GM12864 (cell line): Measurements from ENCODE around the gene ATP23.

Source experiments
- DNase-seq: peaks from one replicate; pipeline ENCODE4 v3.0.0-alpha.2; 2011; ENCODE audit warnings: low read depth
- H3K4me3 ChIP-seq: 2 replicates; pipeline ENCODE4 v1.5.1; 2011; ENCODE audit warnings: mild to moderate bottlenecking, low read depth, low read length, control low read depth
- CTCF ChIP-seq: IDR thresholded peaks from 2 replicates; pipeline ENCODE4 v1.5.1; 2011; ENCODE audit warnings: low read depth, mild to moderate bottlenecking, moderate library complexity, low read length, control low read depth, inconsistent platforms; ENCODE audit errors: missing control alignments

Gene ATP23

DNA sequence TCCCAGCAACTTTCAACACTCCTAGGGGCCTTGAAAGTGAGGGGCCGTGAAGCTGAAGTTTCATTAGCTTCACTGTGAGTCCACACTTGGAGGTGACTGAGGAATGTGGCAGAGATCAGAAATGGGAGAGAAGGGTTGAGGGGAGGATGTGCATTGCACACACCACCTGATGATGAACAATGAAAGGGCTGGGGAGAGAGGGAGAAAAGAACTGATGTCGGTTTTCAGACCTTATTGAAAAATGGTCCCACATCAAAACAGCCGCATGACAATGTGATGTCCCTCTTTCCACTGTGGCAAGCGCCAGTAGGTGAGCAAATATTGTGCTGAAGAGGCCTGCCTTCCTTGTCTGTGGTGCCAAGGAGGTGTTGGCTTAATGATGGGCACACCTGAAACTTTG is 32.3 kb upstream of the ATP23 start:
- no peak for DNase-seq
- no peak overlapping the region for H3K4me3 ChIP-seq
- no peak for TF ChIP-seq CTCF

- no peak for DNase-seq
- no peak overlapping the region for H3K4me3 ChIP-seq
- TF ChIP-seq CTCF: no peak
These were observed 31.8 kb upstream of the ATP23 start for GRCh38 chr12:57909611-57910010.

DNA sequence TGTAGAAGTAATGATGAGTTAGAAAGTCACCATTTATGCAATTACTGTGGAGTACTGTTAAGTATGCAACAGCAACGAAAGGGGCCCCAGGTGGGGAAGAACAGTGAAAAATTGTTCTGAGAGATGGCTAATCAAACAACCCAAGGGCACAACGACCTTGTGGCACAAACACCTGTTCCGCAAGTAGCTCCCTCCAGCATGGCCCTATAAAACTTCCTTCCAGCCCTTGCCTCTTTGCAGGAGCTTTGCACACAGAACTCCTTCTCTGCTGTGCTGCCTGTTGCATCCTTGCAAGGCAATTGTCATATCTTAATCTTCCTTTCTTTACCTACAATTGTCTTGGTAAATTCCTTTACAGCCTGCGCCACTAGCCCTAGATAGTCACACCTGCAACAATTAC is 23.2 kb upstream of the ATP23 start:
- H3K4me3 ChIP-seq: no peak overlapping the region
- no peak for TF ChIP-seq CTCF
- no peak for DNase-seq

- TF ChIP-seq CTCF: no peak
- DNase-seq: no peak
- H3K4me3 ChIP-seq: no peak overlapping the region
These were observed 14.3 kb upstream of the ATP23 start for GRCh38 chr12:57927086-57927485.

DNA sequence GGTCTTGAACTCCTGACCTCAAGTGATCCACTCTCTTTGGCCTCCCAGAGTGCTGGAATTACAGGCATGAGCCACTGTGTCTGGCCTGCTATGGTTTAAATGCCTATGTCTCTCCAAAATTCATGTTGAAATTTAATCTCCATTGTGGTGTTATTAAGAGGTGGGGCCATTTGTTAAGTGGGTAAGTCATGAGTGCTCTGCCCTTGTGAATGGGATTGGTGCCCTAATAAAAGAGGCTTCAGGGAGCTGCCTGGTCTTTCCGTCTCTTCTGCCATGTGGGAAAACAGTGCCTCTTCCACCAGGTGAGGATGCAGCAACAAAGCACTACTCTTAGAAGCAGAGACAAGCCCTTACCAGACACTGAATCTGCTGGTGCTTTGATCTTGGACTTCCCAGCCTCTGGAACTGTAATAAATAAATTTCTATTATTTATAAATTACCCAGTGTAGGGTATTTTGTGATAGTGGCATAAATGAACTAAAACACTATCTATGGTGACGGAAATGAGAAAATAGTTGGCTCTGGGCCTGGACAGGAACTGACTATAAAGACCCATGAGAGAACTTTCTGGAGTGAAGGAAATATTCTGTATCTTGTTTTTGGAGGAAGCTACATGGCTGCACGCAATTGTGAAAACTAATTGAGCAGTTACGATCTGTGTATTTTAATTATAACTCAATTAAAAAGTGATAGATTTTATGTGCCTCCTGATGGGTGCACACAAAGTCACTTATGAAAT is 12.1 kb upstream of the ATP23 start:
- DNase-seq: no peak
- H3K4me3 ChIP-seq: no peak overlapping the region
- no peak for TF ChIP-seq CTCF

GRCh38 chr12:57934819-57935218 is 6.5 kb upstream of the ATP23 start:
- no peak for DNase-seq
- no peak overlapping the region for H3K4me3 ChIP-seq
- no peak for TF ChIP-seq CTCF

- H3K4me3 ChIP-seq: peak overlapping the region; percentile 57; the same call in 1 of the 2 replicates
- DNase-seq: no peak
These were observed 6.0 kb upstream of the ATP23 start for GRCh38 chr12:57935331-57935730.

More at GRCh38 chr12:57935331-57935730, 6.0 kb upstream of the ATP23 start:
- TF ChIP-seq CTCF: no peak
